Stimulated activated CD8-positive, alpha-beta memory T cell treated with anti-CD3 and anti-CD28 coated beads, Interleukin-2, amount 100 ng/mL, for 48 hours (primary cell): ENCODE results near the gene PLA2G2A.

Experiments used
- DNase-seq, 2 donors: peaks; one replicate each; pipeline ENCODE4 v3.0.0-alpha.2; 2020; ENCODE audit warnings: low read depth in 2 of 2

PLA2G2A gene

GRCh38 chr1:19926296-19927129, 52.9 kb downstream of the PLA2G2A start:
- DNase-seq: no peak
